ENCODE measurements around the gene TMEM239.

- no peak for TF ChIP-seq POLR2A (IDR thresholded peaks at IDR 0.05; ENCODE audit: low read depth, low read length)
- TF ChIP-seq POLR2AphosphoS5 (IDR thresholded peaks at IDR 0.05; ENCODE audit: low read depth, low read length), result no peak
Measured at GRCh38 chr20:2817341-2817726, 1.2 kb downstream of the TMEM239 start.
